GM21367 (cell line): ENCODE results near the gene MYO19.
"Not testable (repeated sequence)": the region's sequence is repeated elsewhere in the genome, so short reads cannot be mapped to it uniquely, and the experiment has no call there.

Experiments used
- ATAC-seq: cut with Tn5 transposase; IDR thresholded peaks from one replicate; pipeline ENCODE4 v1.9.1; 2021; ENCODE audit not compliant: unreplicated experiment

The MYO19 gene

DNA sequence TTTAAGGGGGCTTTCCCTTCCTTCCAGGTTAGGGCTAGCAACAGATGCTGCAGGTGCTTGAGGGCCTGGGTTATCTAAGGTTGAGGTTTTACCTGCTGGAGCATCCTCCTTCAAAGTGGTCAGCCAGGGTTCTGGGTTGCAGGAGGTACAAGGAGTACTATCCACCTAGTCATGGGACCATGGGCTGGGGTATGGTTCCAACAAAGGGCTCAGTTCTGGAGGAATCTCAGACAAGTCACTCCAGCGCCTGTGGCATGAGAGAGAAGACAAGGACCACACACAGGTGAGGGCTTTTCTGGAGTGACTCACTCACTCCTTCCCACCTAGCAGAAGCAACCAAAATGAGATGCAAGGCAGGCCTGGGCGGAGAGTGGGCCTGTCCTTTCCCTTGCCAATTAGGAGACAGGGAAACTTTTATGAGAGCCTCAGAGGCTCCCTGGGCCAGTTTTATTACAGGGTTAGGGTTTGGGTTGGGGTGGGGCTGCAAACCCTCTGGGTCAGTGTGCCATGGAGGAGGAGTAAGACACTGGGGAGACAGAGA lies 2.2 kb downstream of the MYO19 start:
- ATAC-seq = no peak

DNA sequence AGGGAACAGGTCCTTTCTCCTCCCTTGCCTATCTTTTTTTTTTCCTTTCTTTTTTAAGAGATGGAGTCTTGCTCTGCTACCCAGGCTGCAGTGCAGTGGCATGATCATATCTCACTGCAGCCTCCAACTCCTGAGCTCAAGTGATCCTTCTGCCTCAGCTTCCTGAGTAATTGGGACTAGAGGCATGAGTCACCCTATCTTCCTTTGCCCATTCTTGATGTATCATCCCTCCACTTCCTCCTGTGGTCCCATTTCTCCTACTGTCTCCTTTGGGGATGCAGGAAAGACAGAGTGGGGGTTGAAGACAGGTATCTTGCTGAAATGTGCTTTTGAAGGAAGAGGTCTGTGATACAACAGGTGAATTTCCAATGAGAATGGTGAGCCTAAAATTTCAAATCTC lies 5.5 kb downstream of the MYO19 start:
- no peak for ATAC-seq

DNA sequence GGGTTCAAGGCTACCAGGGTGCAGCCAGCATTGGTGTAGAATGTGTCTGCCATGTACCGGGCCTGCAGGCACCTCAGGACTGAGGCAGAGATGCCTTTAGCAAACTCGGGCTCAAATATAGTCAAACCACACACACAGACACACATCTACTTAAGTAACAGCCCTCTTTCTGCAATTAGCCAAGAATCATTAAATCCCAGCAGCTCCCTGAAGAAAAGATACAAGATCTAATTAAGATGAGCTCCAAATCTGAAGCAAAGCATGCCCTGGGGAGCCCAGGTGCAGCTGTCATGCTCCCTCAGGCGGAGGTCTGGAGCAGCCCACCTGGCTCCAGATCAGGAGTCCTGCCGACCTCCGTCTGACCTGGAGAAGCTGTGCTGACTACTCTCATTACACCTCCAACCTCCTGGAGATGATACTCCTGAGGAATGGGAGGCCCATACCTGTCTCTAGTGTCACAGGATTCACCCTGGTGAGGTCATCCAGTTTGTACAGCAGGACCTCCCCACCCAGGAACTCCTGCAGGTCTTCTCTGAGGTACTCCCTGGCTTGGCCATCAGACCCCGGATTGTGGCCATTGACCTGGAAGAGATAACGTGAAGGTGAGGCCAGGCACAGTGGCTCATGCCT lies 6.9 kb downstream of the MYO19 start:
- no peak for ATAC-seq

DNA sequence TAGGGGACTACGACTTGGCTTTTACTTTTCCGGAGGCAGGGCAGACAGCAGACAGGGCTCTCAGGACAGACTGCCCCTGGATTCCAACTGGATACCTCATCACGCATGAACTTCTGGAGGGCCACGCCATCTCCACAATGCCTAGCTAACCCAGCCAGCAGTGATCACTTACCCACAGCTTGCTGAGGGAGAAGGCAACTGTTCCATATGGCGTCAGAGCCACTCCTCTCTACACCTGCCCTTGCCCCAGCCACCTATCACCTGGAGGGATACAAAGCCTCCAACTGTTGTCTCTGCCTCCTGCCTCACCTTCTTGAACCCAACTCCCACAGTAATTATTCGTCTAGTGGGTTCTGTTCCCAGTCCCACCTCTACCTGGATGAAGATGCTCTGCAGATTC lies 8.8 kb downstream of the MYO19 start:
- no peak for ATAC-seq

DNA sequence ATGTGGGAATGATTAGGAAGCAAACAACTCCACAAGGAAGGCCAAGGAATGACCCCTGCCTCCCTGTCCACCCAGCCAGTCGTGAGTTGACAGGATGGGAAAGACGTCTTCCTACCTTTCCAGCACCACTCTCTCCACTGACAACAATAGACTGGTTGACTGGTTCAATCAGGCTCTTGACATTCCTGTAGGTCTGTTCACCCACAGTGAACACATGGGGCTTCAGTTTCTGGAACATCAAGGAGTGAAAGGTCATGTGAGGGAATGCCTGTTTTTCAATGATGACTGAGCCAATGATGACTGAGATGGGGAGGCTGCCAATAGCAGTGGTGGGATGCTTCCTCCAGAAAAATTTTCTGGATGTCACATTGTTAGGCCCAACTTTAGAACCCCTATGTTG lies 9.6 kb downstream of the MYO19 start:
- ATAC-seq = no peak

DNA sequence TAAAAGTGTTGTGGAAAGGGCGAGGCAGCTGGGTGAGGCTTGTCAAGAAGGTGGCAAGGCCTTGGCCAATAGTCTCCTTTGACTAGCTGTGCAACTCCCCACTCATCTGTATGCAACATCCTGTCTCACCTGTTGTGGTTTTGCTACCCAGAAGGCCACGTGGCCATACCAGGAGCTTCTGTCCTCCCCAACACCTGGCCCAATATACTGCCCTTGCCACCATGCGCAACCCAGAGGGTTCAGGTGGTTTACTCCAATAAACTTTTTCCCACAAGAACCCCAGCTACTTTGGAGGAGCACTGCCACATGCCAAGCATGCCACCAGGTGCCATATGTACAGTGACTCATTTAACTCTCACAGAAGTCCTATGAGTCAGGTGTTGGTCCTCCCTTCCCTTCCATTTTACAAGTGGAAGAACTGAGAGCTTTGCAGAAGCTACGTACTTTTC lies 10.2 kb downstream of the MYO19 start:
- no peak for ATAC-seq

DNA sequence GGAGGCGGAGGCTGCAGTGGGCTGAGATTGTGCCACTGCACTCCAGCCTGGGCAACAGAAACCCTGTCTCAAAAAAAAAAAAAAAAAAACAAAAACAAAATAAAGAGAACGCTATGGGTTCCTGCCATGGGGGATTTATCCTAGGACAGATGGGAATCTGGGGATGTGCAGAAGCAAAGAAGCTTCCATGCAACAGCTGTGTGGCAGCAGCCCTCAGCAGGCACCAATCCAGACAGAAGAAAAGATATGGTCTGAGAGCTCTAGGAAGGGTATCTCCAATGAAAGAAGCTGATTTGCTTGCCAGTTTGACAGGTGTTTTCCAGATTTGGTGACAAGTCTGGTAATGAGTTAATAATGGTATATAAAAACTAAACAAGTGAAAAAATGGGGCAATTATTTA lies 11.6 kb downstream of the MYO19 start:
- no peak for ATAC-seq

DNA sequence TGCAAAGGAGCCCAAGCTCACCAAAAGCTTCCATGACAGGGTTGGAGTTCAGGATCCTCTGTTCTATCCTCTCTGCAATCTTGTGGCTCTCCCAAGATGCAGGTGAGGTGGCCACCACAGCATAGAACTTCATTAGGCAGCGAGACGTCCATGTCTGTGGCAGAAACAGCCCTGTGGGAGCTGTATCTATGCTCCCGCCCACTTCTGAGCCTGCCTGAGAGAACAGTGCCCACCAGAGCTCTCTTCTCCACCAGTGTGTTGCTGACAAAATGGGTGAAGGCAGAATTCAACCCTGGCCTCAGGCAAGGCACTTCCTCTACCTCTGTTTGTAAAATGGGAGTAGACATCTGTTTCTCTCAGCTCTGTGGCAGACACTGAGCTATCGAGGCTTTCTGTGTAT lies 18.8 kb downstream of the MYO19 start:
- no peak for ATAC-seq

DNA sequence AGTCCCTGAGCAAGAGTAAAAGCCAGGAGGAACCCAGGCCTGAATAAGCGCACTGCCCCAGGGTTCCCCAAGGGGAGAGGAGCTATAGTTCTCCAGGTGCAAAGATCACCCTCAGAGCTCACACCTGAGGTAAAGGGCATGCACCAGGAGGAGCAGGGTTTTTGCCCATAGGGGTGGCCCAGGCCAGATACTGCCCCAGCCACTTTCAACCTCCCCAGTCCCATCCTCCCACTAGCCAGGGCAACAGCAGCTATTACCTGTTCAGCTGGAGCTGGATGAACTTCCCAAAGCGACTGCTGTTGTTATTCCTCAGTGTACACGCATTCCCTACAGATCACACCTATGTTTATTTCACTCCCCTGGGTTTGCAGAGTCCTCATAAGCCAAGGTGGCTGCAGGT lies 19.8 kb downstream of the MYO19 start:
- no peak for ATAC-seq

DNA sequence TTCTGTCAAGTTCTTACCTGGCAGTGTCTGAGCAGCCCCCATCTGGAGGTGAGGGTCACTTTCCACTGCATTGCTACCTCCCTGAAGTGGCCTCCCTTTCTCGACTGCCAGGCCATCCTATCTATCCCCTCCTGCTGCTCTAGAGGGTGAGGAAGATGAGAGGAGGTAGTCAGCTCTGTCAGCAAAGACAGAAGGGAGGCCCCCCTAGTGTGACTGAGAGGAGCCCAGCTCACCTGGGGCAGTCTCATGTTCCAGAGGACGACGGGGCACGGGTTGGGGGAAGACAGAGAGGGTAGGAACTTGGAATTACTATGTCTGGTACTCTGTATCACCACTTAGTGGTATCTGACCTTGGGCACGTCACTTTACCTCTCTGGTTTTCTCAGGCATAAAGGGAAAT lies 22.0 kb downstream of the MYO19 start:
- no peak for ATAC-seq

DNA sequence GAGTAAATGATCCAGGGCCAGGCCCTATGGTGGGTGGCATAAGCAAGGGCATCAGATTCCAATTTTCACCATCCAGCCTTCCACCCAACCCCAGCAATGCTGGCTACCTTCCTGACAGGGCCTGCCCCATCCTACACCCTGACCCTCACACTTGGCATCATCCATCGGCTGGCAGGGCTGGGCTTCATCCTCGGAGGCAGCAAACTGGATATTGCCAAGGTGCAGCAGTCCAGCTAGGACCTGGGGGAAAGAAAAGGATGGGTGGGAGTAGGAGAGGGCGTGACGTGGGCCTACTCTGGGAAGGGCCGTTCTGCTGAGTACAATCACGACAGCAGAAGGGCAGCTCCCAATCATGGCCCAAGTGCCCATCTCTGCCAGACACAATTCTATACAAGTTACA lies 23.5 kb downstream of the MYO19 start:
- no peak for ATAC-seq

DNA sequence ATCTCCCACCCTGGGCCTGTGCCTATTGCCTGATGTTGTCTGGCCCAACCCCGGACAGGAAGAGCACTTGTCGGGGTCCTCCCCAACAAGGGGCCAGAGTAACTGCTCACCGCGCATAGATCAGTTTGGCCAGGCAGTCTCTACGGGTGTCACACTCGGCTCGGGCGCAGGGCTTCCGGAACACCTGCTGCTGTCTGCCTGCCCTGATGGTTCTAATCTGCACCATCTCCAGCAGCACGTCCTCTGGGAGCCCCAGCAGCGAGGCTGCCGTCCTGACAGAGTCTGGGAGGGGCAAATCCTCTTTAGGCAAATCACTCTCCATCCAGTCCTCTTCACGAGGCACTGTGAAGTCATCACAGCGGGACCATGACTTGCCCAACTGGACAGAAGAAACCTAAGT lies 24.0 kb downstream of the MYO19 start:
- no peak for ATAC-seq

DNA sequence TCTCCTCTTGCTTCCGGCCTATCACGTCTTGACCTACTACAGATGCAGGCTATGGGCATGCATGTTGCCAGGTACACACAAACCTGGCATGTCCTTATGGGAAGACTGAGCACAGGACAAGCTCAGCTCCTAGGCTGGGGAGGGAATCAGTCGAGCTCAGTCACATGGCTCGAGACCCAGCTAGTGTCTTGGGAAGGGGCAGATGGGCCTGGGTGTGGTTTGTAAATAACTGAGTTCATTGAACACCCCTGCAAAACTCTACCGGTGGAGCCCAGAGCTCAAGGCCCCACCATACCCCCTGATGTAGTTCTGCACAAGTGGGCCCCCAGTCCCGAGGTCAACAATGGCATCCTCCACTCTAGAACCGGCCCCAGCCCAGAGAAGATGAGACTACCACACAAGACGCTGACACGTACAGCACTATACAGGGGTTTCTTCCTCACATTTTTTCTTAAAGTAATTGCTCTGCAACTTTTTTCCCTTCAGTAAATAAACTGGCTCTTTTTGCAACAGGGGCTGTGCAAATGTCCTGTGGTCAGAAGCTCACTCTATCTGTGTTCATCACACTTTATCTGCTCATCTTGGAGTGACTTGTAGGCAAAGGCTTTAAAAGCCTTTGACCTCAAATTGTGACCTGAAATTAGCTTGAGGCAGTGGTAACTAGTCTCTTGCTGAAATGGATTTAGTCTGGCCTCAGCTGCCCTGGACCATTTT lies 25.2 kb downstream of the MYO19 start:
- no peak for ATAC-seq

DNA sequence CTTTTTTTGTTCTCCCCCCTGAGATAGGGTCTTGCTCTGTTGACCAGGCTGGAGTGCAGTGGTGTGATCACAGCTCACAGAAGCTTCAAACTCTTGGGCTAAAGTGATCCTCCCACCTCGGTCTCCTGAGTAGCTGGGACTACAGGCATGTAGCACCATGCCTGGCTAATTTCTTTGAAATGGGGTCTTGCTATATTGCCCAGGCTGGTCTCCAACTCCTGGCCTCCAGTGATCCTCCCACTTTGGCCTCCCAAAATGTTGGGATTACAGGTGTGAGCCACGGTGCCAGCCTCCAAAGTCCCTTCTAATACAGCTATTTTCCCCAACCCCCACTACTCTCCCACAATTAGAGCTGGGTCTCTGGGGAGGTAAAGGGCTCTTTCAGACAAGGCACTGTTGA lies 26.2 kb downstream of the MYO19 start:
- not testable (repeated sequence) for ATAC-seq

DNA sequence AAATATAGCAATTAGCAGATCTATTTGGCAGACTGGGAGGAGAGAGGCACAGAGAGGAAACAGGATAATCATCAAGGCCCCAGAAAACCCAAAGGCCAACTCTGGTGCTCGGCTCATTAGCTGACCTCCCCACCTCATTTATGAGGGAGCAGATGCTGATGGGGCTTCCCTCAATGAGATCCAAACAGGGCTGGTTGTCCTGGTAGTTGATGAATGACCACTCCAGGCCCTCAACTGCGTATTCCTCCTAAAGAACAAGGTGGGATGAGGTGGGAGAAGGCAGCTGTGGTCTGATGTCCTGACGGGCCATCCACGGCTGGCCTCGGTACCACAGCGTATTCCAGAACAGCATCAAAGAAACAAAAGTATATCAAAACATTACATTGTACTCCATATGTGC lies 27.4 kb downstream of the MYO19 start:
- no peak for ATAC-seq

DNA sequence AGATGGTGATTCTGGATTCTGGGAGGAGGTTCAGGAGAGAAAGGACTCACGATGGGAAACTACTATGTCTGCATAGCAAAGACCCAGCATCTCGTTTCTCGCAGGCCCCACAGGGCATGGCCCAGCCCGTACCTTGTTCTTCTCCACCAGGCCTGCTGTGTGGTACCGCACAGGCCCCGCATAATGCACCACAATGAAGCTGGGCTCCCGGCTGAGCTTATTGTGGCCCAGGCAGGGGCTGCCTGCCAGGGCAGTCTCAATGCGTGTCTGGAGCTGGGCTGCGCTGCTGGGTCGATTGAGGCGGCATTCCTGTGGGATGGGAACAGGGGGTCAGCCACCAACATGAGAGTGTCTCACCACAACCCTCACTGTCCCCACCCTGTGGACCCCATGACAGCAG lies 27.8 kb downstream of the MYO19 start:
- no peak for ATAC-seq

DNA sequence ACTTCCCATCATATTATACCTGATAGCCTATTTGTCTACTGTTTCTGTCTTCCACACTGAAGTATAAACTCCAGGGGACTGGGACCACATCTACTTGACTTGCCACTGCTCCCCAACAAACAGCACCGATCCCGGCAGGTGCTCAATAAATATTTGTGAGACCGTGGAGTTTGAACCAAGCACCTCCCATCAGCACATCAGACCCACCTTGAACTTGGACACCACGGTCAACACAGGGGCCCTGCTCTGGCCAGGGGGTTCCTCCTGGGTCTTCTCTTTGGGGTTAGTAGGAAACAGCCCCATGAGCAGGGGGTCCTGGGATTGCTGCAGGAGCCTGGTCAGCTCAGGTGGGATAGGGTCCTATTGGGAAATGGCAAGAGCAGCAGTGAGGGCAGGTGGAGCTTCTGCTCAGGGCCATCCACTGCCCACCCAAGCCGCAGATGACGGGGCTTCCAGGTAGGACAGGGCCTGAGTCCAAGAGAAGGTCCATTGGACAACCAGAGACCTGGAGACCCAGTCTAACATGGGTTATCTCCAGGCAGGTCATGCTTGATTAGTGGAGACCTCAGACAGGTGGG lies 28.3 kb downstream of the MYO19 start:
- ATAC-seq = no peak

DNA sequence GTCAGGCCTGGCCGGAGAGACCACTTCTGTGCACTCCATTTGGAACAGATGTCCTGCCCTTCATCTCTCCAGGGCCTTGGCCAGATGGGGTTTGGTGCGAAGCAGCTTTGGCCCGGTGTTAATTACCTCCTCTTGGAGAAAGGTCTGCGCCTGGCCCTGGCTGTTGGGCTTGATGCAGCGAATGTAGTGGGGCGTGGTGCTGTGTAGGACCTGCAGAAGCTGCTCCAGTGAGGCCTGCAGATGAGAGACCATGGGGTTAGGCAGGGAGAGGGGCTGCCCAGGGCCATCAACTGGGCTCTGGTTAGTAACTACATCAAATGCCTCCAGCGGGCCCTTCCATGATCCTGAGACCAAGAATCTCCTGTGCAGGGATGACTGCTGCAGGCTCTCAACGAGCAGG lies 29.5 kb downstream of the MYO19 start:
- no peak for ATAC-seq

DNA sequence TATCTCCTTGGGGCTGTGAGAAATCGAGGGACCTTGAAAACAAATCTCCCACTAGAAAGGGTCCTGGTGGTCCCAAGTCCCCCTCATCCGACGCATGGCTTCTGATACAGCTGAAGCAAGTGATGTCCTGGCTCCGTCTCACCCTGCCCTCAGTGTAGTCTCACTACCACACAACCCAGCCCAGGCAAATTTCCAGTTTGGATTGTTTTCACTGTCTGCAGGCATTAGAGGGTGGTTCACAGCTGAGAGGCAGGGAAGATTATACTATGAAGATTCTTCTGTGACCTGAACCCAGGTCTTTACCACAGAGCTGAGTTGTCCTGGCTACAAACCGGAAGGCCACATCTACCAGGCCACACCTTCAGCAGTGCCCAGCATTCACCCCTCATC lies 30.5 kb downstream of the MYO19 start:
- no peak for ATAC-seq

DNA sequence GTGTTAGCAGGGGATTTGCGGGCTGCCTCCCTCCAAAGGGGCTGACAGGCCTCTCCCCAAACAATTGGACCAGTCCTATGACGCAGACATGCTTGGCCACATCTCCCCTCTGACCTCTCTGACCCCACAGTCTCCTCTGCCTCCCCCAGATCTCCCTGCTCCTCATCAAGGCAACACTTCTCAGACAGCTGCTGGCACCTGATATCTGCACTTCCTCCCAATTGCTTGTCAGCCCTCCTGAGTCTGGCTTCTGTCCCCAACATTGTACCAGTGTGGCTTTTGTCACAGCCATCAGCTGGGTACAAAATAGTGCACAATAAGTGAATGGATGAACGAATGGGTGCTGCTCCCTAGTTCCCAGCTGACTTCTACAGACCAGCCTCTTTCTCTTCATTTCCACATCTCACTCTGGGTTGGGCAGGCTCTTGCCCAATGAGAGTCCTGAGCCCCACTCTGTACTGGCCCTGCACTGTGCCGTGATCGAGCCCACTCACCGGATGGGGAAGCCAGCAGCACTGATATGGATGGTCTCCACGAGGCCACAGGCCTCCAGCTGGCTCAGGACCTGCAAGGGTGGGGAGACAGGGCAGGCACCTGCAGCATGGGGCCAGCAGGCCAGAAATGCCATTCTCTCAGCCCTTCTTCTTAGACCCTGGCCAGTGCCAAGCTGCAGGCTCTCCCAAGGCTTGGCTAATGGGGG lies 31.1 kb downstream of the MYO19 start:
- no peak for ATAC-seq

DNA sequence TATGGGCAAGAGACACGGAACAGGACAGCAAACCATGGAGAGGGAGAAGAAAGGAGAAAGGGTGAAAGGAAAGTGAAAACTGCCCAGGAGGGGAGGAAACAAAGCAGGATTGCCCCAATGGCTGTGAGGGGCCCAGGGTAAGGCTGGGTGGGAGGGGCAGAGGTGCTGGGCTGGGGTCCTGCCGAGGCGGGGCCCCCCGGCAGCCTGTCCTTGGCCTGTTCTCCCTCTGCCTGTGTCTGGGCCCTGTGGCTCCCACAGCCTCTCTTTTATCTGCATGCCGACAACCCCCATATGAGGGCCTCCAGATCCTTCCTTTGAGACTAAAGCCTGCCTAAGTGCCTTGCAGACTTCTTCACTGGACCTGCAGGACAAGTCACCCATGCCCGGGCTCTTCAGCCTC lies 32.7 kb downstream of the MYO19 start:
- no peak for ATAC-seq

DNA sequence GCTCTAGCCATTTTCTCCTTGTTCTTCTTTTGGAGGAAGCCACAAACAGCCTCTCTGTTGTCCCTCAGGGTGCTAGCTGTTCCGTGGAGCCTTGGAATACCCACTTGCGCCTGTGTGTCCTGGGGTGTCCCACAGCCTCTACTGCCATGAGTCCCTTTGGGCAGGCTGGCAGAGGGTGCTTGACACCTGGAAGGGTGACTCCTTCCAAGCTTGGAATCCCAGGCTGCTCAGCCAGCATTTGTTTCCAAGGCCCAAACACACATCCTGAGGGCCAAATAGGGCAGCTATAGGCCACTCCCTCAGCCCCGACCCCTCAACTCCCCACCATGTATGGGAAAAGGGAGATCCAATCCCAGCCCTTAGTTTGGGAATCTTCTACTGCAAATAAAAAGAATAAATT lies 33.3 kb downstream of the MYO19 start:
- ATAC-seq = no peak
